Activated naive CD8-positive, alpha-beta T cell treated with anti-CD3 and anti-CD28 coated beads, Interleukin-2, amount 50 U/mL, for 24 hours (primary cell): ENCODE measurements around the gene SPDEF.

Experiments
- ATAC-seq: fragments of 150-1000 bp; cut with Tn5 transposase; one replicate; pipeline ENCODE4 v1.10.0; 2021
- DNase-seq: peaks from one replicate; pipeline ENCODE4 v3.0.0; 2021
- H3K27ac Mint-ChIP-seq: one replicate; pipeline ENCODE4 v1.8.0; 2021; ENCODE audit warnings: mild to moderate bottlenecking, mixed read lengths
- H3K27me3 Mint-ChIP-seq: one replicate; pipeline ENCODE4 v1.8.0; 2021; ENCODE audit warnings: mixed read lengths
- H3K36me3 Mint-ChIP-seq: one replicate; pipeline ENCODE4 v1.8.0; 2021; ENCODE audit warnings: low read depth, mixed read lengths
- H3K4me1 Mint-ChIP-seq: one replicate; pipeline ENCODE4 v1.8.0; 2021; ENCODE audit warnings: mixed read lengths
- H3K4me3 Mint-ChIP-seq: one replicate; pipeline ENCODE4 v1.8.0; 2021; ENCODE audit warnings: mild to moderate bottlenecking, moderate library complexity, mixed read lengths
- H3K9me3 Mint-ChIP-seq: one replicate; pipeline ENCODE4 v1.8.0; 2021; ENCODE audit warnings: mixed read lengths

The SPDEF gene

DNA sequence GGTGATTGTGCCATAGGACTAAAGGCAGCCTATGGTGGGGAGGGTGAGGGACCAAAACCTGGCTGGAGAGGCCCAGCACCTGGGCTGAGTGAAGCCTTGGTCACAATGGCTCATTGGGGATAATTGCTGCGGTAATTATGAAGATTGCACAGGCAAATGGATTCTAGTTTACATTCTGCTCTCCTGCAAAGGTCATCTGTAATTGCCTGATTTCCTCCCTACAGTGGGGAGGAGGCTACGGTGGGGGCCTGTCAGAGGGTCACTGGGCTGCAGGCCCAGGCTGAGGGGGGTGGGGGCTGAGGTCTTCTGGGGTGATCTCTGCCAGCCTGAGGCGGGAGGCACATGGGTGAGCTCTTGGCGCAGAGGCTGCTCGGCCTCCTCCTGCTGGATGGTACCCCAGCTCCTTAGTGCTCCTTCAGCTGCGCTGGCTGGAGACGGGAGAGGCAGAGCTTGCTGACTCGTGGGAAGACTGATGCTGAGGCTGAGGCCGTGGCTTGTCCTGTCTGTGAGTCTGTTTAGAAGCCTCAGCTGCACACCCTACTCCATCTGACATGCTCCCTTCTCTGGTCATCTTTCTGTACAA lies 59.9 kb downstream of the SPDEF start:
- H3K27ac Mint-ChIP-seq, result no peak overlapping the region
- H3K36me3 Mint-ChIP-seq, result no peaks in the 10 kb centered on the region
- ATAC-seq (no peak), DNase-seq (no peak)
- H3K4me1 Mint-ChIP-seq, result peaks cover under 1% of the 10 kb centered on the region
- H3K4me3 Mint-ChIP-seq, result no peak overlapping the region
- H3K9me3 Mint-ChIP-seq, result no peaks in the 10 kb centered on the region
- H3K27me3 Mint-ChIP-seq, result no peaks in the 10 kb centered on the region

DNA sequence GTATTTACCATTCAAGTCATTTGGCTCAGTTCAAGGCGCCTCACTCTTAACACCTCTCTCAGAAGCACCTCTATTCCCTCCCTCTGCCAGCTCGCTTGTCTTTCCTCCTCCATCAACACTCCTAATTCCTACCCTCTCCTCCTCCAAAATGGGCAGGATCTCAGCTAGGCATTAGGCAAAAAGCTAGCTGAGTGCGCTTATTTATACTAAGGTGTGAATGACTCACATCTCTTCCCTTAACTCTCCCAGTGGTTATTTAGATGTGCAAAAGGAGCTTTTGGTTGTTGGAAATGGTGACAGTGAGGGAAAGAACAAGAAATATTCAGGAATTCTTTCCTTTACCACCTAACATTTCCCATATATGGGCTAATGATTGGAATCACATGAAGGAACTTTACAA lies 61.2 kb downstream of the SPDEF start:
- peaks cover 4% of the 10 kb centered on the region for H3K4me1 Mint-ChIP-seq
- ATAC-seq, result no peak
- no peaks in the 10 kb centered on the region for H3K36me3 Mint-ChIP-seq
- no peak for DNase-seq
- H3K27me3 Mint-ChIP-seq, result no peaks in the 10 kb centered on the region
- no peak overlapping the region for H3K4me3 Mint-ChIP-seq
- no peak overlapping the region for H3K27ac Mint-ChIP-seq
- no peaks in the 10 kb centered on the region for H3K9me3 Mint-ChIP-seq

DNA sequence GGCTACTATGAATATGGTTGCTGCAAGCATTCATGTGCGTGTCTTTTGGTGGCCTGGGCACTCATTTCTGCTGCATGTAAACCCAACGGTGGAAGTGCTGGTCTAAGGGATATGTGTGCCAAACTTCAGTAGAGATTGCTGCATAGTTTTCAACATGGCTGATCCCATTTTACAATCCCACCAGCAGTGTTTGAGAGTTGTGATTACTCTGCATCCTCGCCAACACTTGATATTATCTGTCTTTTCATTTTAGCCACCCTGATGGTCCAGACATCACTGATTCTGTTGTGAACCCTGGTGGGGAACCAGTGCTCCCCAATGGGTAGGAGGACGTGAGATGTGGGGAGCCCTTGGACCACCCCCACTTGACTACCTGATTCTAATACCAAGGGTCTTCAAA lies 62.8 kb downstream of the SPDEF start:
- no peaks in the 10 kb centered on the region for H3K36me3 Mint-ChIP-seq
- ATAC-seq, result no peak
- H3K27ac Mint-ChIP-seq, result no peak overlapping the region

DNA sequence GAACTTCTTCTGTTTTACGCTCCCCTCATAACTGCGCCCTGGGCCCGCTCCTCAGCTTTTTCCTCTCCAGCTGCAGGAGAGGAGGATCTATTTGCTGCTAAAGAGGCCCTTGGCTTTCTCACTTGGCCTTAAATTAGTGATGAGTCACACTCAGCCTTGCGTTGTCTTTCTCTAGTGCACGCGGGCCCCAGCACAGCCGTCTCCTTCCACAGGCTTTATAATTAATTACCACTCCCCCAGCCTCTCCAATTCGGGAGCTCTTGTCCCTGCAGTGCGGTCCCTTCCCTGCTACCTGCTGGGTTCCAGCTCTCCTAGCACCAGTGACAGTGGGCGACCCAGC lies 65.1 kb downstream of the SPDEF start:
- DNase-seq (no peak), ATAC-seq (no peak)
- no peaks in the 10 kb centered on the region for H3K36me3 Mint-ChIP-seq
- H3K27me3 Mint-ChIP-seq, result no peaks in the 10 kb centered on the region
- H3K9me3 Mint-ChIP-seq, result no peaks in the 10 kb centered on the region
- no peak overlapping the region for H3K4me3 Mint-ChIP-seq
- H3K4me1 Mint-ChIP-seq, result peaks cover 8% of the 10 kb centered on the region
- no peak overlapping the region for H3K27ac Mint-ChIP-seq

More for the DNA sequence above, 62.8 kb downstream of the SPDEF start:
- peaks cover 4% of the 10 kb centered on the region for H3K4me1 Mint-ChIP-seq
- no peak for DNase-seq
- no peaks in the 10 kb centered on the region for H3K9me3 Mint-ChIP-seq
- H3K27me3 Mint-ChIP-seq, result no peaks in the 10 kb centered on the region
- H3K4me3 Mint-ChIP-seq, result no peak overlapping the region

DNA sequence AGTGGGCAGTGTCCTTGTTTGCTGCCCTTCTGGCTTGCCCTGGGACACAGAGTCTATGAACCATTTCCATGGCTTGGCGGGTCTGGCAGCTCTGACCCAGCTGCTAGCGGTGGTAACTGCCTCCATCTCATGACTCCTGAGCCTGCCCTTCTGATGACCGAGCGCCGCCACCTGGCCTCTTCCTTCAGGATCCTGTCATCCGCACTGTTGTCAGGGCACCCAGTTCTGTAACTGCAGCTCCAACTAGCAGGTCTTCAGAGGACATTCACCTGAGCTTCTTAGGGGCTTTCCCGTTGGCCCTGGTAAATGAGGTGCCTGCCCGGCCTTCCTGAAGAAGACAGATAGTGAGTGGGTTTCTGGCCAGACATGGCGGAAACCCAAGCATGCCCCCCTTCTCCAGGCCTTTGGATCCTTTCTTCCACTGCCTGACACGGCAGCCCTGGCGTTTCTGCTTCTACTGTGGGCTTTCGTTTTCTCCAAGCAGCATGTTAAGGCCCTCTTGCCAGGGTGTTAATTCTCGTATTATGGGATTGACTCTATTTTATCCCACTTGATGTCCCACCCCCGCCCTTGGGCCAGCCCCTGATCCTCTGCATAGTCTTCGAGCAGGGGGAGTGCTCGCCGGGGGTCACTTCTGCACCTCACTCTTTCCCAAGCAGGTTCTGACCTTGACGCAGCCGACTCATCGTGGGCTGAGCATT lies 65.6 kb downstream of the SPDEF start:
- H3K27ac Mint-ChIP-seq, result no peak overlapping the region
- no peaks in the 10 kb centered on the region for H3K9me3 Mint-ChIP-seq
- no peak overlapping the region for H3K4me3 Mint-ChIP-seq
- H3K4me1 Mint-ChIP-seq, result peaks cover 13% of the 10 kb centered on the region
- ATAC-seq (no peak), DNase-seq (no peak)
- H3K27me3 Mint-ChIP-seq, result no peaks in the 10 kb centered on the region
- no peaks in the 10 kb centered on the region for H3K36me3 Mint-ChIP-seq

DNA sequence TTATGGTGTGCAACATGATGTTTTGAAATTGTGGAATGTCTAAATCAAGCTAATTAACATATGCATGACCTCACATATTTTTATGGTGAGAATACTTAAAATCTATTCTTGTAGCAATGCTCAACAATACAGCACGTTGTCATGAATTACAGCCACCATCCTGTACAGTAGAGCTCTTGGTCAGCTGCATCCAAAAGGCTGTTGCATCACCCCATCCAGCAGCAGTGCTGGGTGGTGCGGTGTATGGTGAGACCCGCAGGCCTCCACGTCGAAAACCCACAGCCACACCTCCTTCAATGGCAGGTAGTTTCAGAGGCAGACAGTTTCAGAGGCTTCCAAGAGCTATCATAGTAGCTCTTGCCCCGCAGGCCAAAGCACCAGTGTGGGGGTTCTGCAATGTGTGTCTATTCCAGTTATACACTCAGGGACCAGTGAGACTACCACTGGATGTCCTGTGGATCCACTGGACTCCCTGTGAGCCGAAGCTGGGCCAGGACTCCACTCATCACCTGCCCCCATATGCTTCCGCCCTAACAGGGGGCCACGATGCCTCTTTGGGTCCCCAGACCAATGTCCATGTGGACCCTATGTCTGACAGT lies 66.8 kb downstream of the SPDEF start:
- Mint-ChIP-seq H3K27me3 (no peaks in the 10 kb centered on the region), H3K9me3 (no peaks in the 10 kb centered on the region), H3K4me1 (peaks cover 25% of the 10 kb centered on the region), H3K27ac (no peak overlapping the region), H3K4me3 (no peak overlapping the region), H3K36me3 (no peaks in the 10 kb centered on the region)
- DNase-seq (no peak), ATAC-seq (no peak)
